MM.1S (cell line): Measurements from ENCODE around the gene MAGI2.

Experiments
- DNase-seq: peaks from one replicate; pipeline ENCODE4 v3.0.0-alpha.2; 2015
- H2AFZ ChIP-seq: fragments of 300-600 bp; sonication (generic); 2 replicates; pipeline ENCODE4 v1.6.0; 2016; ENCODE audit warnings: antibody characterized with exemption, low read length
- H3F3A ChIP-seq: fragments of 300-600 bp; sonication (generic); 2 replicates; pipeline ENCODE4 v1.6.1; 2016; ENCODE audit warnings: mild to moderate bottlenecking, antibody characterized with exemption, low read length, moderate library complexity, mixed read lengths; ENCODE audit not compliant: insufficient read depth
- H3K27ac ChIP-seq: fragments of 300-600 bp; sonication (generic); 2 replicates; pipeline ENCODE4 v1.5.1; 2016; ENCODE audit warnings: mild to moderate bottlenecking, low read length
- H3K27me3 ChIP-seq: fragments of 300-600 bp; sonication (generic); replicated peaks from 2 replicates; pipeline ENCODE4 v1.6.0; 2016; ENCODE audit warnings: low read length; ENCODE audit not compliant: insufficient read depth
- H3K36me3 ChIP-seq: fragments of 300-600 bp; sonication (generic); replicated peaks from 2 replicates; pipeline ENCODE4 v1.6.1; 2016; ENCODE audit warnings: mild to moderate bottlenecking, low read length, mixed read lengths; ENCODE audit not compliant: insufficient read depth
- H3K4me1 ChIP-seq: fragments of 300-600 bp; sonication (generic); 2 replicates; pipeline ENCODE4 v1.6.1; 2016; ENCODE audit warnings: low read length, mixed read lengths
- H3K4me2 ChIP-seq: fragments of 300-600 bp; sonication (generic); 2 replicates; pipeline ENCODE4 v1.6.0; 2016; ENCODE audit warnings: low read depth, low read length
- H3K4me3 ChIP-seq: fragments of 300-600 bp; sonication (generic); 2 replicates; pipeline ENCODE4 v1.5.1; 2016; ENCODE audit warnings: low read length, mixed read lengths
- H3K79me2 ChIP-seq: fragments of 300-600 bp; sonication (generic); 2 replicates; pipeline ENCODE4 v1.6.1; 2016; ENCODE audit warnings: mixed run types, low read length, mixed read lengths
- H3K9ac ChIP-seq: fragments of 300-600 bp; sonication (generic); 2 replicates; pipeline ENCODE4 v1.6.1; 2016; ENCODE audit warnings: low read length, mixed read lengths
- H3K9me2 ChIP-seq: fragments of 300-600 bp; sonication (generic); replicated peaks from 2 replicates; pipeline ENCODE4 v1.6.1; 2016; ENCODE audit warnings: mild to moderate bottlenecking, low read length, mixed read lengths; ENCODE audit not compliant: insufficient read depth
- H3K9me3 ChIP-seq: fragments of 300-600 bp; sonication (generic); replicated peaks from 2 replicates; pipeline ENCODE4 v1.6.1; 2016; ENCODE audit warnings: mild to moderate bottlenecking, low read length, mixed read lengths; ENCODE audit not compliant: insufficient read depth
- H4K20me1 ChIP-seq: fragments of 300-600 bp; sonication (generic); 2 replicates; pipeline ENCODE4 v1.6.1; 2016; ENCODE audit warnings: mild to moderate bottlenecking, low read length, moderate library complexity, mixed read lengths; ENCODE audit not compliant: insufficient read depth
- EZH2 ChIP-seq: fragments of 300-600 bp; sonication (generic); optimal IDR thresholded peaks from 2 replicates; pipeline ENCODE3; 2017; ENCODE audit warnings: low read depth, mild to moderate bottlenecking, antibody characterized with exemption, low read length, mixed read lengths
- EZH2phosphoT487 ChIP-seq: fragments of 300-600 bp; sonication (generic); IDR thresholded peaks from 2 replicates; pipeline ENCODE4 v1.6.1; 2018; ENCODE audit warnings: antibody characterized with exemption, low read length
- TF ChIP-seq, protein P1 (sequence below): fragments of 300-600 bp; sonication (generic); IDR thresholded peaks from 2 replicates; pipeline ENCODE4 v1.5.1; 2016; ENCODE audit warnings: antibody characterized with exemption, low read length, mixed read lengths

MAGI2 gene

DNA sequence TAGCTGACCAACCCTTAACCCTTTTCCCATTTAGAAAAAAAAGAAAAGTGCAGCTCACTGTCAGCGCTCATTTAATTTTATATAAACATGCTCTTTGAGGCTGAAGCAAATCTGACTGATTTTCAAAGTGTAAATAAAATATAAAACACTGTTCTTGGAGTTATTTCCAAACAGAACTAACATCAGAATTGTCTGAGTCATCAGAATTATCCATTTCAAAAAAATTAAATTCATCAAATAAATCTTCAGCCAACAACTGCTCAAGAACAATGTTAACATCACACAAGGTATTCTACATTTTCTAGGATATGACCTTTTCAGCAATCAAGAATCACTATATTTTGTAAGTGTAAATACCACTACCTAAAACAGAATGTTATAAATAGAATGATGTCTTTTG is 93.6 kb downstream of the MAGI2 start:
- H3K9me3 ChIP-seq: no peaks in the 10 kb centered on the region
- H3K4me3 ChIP-seq: no peak overlapping the region
- no peak for DNase-seq
- TF ChIP-seq EZH2 (no peak), EZH2phosphoT487 (no peak)
- TF ChIP-seq, protein P1, sequence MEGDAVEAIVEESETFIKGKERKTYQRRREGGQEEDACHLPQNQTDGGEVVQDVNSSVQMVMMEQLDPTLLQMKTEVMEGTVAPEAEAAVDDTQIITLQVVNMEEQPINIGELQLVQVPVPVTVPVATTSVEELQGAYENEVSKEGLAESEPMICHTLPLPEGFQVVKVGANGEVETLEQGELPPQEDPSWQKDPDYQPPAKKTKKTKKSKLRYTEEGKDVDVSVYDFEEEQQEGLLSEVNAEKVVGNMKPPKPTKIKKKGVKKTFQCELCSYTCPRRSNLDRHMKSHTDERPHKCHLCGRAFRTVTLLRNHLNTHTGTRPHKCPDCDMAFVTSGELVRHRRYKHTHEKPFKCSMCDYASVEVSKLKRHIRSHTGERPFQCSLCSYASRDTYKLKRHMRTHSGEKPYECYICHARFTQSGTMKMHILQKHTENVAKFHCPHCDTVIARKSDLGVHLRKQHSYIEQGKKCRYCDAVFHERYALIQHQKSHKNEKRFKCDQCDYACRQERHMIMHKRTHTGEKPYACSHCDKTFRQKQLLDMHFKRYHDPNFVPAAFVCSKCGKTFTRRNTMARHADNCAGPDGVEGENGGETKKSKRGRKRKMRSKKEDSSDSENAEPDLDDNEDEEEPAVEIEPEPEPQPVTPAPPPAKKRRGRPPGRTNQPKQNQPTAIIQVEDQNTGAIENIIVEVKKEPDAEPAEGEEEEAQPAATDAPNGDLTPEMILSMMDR: no peak
- no peaks in the 10 kb centered on the region for H3K4me1 ChIP-seq
- no peak overlapping the region for H3K27ac ChIP-seq
- H3K27me3 ChIP-seq: no peaks in the 10 kb centered on the region
- H3K9me2 ChIP-seq: no peaks in the 10 kb centered on the region
- H3K36me3 ChIP-seq: no peaks in the 10 kb centered on the region
- no peaks in the 10 kb centered on the region for H3K79me2 ChIP-seq
- H4K20me1 ChIP-seq: no peaks in the 10 kb centered on the region
- no peaks in the 10 kb centered on the region for H3F3A ChIP-seq
- H2AFZ ChIP-seq: no peak overlapping the region
- H3K4me2 ChIP-seq: no peak overlapping the region
- H3K9ac ChIP-seq: no peak overlapping the region

DNA sequence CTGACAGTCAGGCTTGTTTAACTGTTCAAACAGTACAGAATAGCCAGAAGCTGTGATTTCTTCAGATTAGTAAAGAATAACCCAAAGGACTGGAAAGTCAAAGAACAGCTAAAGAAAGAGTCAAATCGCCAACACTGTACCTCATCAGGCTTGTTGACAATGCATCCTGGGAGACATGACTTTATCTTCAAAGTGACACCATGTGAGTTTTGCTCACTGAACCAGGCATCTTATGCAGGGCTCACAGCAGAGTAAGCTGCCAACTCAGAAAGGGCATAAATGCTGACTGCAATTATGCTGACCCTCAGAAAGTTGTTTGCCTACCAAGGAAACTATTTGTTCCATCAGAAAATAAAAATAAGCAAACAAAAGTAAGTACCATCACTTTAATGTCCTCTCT is 96.4 kb downstream of the MAGI2 start:
- H2AFZ ChIP-seq: no peak overlapping the region
- no peaks in the 10 kb centered on the region for H3K27me3 ChIP-seq
- no peak overlapping the region for H3K27ac ChIP-seq
- no peaks in the 10 kb centered on the region for H3F3A ChIP-seq
- H3K4me3 ChIP-seq: no peak overlapping the region
- no peaks in the 10 kb centered on the region for H3K4me1 ChIP-seq
- no peaks in the 10 kb centered on the region for H3K9me3 ChIP-seq
- no peak for DNase-seq
- H4K20me1 ChIP-seq: no peaks in the 10 kb centered on the region
- no peak for TF ChIP-seq EZH2
- TF ChIP-seq, protein P1: no peak
- TF ChIP-seq EZH2phosphoT487: no peak
- no peak overlapping the region for H3K9ac ChIP-seq
- no peaks in the 10 kb centered on the region for H3K79me2 ChIP-seq
- H3K36me3 ChIP-seq: no peaks in the 10 kb centered on the region
- H3K4me2 ChIP-seq: no peak overlapping the region
- no peaks in the 10 kb centered on the region for H3K9me2 ChIP-seq

DNA sequence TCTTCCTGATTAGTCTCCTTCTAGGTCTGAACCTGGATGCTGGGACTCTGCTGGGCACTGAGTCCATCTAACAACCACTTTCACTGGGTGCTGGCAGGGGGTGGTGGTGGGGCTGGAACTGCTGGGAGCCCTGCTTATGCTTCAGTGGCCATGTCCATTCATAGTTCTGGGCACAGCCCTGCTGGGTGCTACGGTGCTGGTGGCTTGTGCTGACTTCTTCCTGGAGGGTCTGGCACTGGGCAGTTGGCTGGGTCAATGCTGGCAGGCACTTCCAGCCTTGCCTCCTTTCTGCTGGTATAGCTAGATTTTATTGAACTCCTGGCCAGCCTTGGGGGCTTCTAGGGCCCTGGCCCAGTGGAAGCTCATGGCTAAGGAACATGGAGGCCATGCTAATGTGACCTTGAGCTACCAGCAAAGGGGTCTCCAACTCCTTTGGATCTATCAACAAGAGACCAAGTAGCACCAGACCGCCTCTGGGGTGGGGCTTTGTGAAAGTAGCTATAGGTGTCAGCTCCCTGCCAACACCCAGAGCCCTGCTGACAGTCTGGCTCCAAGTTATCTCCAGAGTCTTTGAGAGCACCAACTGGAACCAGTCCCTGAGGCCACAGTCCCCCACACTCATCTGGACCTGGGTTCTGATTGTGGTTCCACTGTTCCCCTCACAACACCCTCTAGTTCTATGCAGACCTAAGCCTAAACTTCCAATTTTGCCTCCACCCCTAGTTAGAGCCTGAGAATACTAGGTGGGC is 99.6 kb downstream of the MAGI2 start:
- H3K9me3 ChIP-seq: no peaks in the 10 kb centered on the region
- no peaks in the 10 kb centered on the region for H4K20me1 ChIP-seq
- H2AFZ ChIP-seq: no peak overlapping the region
- H3K27me3 ChIP-seq: no peaks in the 10 kb centered on the region
- no peaks in the 10 kb centered on the region for H3F3A ChIP-seq
- no peak overlapping the region for H3K27ac ChIP-seq
- no peaks in the 10 kb centered on the region for H3K36me3 ChIP-seq
- DNase-seq: no peak
- H3K9ac ChIP-seq: no peak overlapping the region
- no peak overlapping the region for H3K4me3 ChIP-seq
- no peaks in the 10 kb centered on the region for H3K4me1 ChIP-seq
- H3K79me2 ChIP-seq: no peaks in the 10 kb centered on the region
- TF ChIP-seq EZH2 (no peak), EZH2phosphoT487 (no peak)
- TF ChIP-seq, protein P1: no peak
- no peaks in the 10 kb centered on the region for H3K9me2 ChIP-seq
- no peak overlapping the region for H3K4me2 ChIP-seq
